Activated CD8-positive, alpha-beta memory T cell treated with anti-CD3 and anti-CD28 coated beads, Interleukin-2, amount 50 U/mL, for 48 hours (primary cell): ENCODE measurements around the gene TNFRSF9.
"Not testable (repeated sequence)": the region's sequence is repeated elsewhere in the genome, so short reads cannot be mapped to it uniquely, and the experiment has no call there.

ENCODE experiments used
- DNase-seq: peaks from one replicate; pipeline ENCODE4 v3.0.0-alpha.2; 2020

The TNFRSF9 gene

DNA sequence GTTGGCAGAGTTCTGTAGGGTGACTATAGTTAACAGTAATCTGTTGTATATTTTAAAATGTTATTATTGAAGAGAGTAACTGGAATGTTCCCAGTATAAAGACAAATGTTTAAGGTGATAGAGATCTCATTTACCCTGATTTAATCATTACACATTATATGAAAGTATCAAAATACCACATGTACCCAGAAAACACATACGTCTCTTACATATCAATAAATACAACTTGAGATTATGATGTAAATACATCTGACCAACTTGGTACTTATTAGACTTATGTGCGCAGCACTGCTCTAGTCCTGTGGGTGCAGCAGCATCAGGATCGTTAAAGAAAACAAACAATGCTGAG, 20.2 kb upstream of the TNFRSF9 start:
- DNase-seq = no peak

DNA sequence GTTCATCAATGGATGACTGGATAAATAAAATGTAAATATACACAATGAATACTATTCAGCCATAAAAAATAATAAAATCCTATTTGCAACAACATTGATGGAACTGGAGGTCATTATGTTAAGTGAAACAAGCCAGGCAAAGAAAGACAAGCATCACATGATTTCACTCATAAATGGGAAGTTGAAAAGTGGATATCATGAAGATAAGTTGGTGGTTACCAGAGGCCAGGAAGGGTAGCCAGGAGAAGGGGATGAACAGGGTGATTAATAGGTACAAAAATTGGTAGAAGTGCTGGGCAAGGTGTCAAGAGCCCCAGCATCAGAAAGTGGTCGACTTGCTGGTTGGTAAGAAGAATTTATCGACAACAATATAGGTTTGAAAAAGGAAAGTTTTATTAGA, 19.5 kb upstream of the TNFRSF9 start:
- no peak for DNase-seq

DNA sequence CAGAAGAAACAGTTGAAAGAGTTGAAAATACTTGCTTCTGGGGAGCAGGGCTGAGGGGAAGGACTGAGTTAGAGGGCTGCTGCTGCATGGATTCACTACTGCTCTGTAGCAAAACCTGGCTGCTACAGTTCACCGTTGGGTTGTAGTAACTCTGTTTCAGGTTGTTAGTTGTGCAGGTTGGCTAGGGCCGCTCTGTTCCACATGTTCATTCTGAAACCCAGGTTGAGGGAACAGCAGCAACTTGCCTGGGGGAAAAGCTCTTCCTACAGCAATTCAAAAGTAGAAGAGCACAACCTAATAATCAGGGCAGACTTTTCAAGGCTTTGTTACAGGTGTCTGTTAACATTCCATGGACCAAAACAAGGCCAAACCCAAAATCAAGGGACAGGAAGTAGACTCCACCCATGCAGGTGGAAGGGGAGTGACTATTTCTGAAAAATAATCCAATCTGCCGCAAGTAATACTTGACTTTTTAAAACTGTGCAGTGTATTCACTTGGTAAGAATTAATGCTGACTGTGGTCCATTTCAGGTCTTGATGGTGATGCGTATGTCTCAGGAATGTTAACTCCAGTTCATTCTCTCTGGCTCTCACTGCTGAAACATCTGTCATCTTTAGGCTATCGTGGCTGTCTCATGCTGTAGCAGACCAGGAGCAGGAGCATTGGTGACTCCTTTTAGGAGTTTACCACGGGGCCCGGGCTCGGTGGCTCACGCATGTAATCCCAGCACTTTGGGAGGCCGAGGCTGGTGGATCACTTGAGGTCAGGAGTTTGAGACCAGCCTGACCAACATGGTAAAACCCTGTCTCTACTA, 15.8 kb upstream of the TNFRSF9 start:
- DNase-seq = no peak

DNA sequence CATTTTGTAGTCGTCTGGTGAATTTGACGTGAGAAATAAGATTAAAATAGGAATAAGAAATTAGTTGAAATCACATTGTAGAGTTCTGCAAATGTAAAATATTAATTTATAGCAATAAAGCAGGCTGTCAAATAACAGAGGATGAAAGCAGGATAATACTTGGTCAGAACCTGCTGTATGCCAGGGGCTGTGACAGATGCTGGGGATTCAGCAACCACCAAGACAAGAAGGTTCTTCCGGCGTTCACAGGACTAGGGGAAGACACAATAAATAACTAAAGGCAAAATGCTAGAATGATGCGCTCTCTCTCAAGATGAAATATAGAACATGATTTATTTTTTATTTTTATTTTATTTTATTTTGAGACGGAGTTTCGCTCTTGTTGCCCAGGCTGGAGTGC, 14.0 kb upstream of the TNFRSF9 start:
- DNase-seq = no peak

DNA sequence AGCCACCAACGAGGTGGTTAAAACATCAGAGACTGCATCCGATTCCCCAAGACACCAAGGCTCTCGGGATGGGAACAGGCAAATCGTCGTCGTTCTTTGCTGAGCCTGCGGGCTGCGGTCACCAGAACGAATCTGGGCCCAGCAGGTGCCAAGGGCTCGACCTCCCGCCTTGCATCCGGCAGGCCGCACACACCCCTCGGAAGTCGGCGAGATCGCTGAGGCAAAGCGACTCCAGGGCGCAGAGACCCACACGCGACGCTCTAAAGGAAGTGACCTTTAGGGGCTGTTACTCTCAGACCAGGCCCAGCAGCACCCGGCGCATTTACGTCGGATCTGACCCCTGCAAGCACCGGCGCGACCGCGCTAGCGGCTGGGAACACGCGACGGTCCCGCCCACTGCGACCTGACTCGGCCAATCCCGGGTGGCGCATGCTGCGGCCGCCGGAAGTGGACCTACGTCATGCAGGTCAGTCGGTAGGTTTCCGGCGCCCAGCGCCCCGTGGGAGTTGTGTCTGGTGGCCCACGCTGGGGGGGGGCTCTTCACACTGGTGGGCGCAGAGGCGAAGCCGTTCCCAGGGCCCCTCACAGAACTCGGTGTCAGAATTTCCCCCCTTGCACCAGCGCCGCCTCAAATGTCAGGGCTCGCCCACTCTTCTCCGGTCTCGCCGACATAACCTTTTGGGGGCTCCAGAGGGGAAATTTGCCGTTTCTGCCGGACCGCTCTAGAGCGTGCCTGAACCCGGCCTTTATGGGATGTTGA, 13.4 kb upstream of the TNFRSF9 start:
- DNase-seq = peak; percentile 93

DNA sequence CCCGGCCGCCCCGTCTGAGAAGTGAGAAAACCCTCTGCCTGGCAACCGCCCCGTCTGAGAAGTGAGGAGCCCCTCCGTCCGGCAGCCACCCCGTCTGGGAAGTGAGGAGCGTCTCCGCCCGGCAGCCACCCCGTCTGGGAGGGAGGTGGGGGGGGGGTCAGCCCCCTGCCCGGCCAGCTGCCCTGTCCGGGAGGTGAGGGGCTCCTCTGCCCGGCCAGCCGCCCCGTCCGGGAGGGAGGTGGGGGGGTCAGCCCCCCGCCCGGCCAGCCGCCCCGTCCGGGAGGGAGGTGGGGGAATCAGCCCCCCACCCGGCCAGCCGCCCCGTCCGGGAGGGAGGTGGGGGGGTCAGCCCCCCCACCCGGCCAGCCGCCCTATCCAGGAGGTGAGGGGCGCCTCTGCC, 12.2 kb upstream of the TNFRSF9 start:
- DNase-seq = peak; percentile 3

DNA sequence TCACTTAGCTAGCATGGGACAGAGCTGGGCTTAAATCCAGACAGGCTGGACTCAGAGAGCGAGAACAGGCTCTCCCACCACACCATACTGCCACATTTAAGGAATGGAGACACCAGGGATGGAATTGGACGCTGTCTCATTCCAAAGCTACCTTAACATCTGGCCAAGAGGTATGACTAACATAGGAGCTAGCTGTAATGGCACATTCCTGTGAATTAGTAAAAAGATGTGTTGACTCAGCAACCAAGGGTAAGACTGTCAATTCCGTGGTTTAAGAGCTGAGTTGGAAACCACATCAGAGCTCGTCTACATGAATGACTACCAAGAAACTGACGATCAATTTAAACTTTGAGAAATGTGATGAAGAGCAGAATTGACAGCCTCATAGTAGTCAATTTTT, 8.3 kb upstream of the TNFRSF9 start:
- no peak for DNase-seq

DNA sequence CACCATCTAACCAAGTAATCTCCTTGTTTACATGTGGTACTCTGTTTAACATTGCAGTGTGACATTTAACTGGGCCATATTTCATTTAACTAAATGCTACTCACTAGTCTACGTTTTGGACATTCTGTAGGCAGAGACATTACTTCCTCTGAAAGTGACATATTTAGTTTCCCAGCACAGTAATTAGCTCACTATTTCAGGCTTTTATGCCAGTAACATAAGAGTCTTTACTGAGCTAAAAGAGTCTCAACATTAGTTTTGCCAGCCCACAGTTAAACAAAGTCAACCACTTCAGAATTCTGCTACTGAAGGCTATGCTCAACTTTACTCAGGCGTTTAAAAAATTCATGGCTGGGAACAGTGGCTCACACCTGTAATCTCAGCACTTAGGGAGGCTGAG, 2.6 kb upstream of the TNFRSF9 start:
- DNase-seq = no peak

DNA sequence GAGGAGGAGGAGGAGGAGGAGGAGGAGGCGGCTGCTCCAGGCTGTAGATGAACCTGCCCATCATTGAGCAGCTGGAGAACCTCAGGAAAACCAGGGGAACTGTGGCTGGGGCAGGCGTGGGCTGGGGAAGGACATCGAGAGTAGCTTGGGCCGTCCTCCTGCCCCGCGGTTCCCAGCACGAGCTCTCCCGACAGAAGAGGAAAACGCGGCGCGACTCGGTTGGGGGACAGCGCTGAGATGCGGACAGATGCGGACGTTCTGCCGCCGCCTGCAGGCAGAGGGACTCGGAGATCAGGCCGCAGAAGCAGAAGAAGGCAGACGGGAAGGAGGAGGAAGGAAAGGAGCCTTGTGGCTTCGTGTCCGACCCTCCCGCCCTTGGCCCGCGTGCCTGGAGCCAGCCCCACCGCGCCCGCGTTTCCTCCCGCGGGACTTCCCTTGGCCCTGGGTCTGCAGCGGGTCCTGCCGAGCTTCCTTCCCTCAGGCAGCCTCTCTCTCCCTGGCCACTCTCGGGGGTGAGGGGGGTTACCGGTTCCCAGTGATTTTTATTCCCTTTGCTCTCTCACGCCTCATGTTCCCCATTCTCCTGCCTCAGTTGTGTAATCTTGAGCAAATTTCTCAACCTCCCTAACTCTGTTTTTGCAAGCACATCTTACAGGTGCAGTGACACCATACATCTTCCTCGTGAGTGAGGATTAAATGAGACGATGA, 1.7 kb upstream of the TNFRSF9 start:
- DNase-seq = peak; percentile 76

DNA sequence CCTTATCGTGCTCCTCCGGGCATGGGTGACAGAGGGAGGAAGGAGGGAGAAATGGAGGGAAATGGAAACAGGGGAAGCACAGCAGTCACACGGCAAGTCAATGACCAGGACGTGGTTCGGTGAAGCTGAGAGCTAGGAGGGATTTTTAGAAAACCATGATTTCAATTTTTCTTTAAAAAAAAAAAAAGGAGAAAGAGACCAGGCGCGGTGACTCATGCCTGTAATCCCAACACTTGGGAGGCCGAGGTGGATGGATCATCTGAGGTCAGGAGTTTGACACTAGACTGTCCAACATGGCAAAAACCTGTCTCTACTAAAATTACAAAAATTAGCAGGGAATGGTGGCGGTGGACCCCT, 776 bp upstream of the TNFRSF9 start:
- DNase-seq = no peak

DNA sequence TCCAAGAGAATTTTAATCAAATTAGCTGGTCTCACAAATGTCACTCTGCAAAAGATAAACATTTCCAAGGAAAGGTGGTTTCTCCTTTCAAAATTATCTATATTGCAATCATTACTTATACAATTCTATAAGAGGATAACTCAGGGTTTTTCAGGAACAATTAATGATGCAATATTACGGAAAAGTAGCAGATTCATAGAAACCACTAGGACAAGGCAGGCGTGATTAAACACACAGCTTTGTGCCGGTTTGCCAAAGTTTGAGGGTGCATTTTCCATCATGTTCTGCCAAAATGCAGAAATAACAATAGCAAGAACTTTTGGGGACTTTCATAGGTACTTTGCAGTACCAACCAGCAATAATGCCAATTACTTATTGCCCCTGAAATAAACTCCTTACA, 605 bp downstream of the TNFRSF9 start:
- DNase-seq = no peak

DNA sequence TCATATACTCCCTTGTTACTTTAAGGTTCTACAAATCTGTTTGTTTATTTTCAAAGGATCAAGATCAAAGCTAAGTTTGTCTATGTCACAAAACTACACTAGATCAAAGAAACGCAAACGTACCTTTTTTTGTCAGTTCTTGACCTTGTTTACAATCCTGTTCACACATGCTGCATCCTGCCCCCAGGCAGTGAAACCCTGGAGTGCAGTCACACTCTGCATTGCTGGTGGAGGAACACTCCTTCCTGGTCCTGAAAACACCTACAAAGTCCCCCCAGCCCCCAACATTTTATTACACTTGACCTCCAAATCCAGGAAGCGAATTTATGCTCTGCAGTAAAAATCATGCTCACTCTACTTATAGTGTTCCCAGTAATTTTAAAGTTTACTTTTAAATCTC, 2.6 kb downstream of the TNFRSF9 start:
- DNase-seq = no peak

DNA sequence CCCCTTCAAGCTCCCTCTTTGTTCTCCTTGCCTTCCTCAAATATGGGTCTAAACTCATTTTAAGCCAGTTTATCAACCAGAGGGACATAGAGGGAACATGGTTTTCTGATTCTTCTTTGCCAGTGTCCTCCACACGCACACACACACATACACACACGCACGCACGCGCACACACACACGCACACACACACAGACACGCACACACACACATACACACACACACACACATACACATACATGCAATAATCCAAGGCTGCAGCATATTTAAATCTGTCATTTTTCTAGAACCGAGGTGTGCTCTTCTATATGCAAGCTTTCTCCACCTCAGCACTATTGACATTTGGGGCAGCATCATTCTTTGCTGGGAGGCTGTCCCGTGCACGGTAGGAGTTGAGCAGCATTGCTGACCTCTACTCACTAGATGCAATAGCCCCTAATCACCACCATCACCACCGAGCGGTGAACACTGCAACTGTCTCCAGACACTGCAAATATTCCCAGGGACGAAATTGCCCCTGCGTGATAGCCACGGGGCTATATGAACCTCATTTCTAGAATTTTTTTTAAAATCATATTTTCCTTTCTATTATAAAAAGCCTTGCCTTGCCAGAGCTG, 8.0 kb downstream of the TNFRSF9 start:
- DNase-seq = no peak

DNA sequence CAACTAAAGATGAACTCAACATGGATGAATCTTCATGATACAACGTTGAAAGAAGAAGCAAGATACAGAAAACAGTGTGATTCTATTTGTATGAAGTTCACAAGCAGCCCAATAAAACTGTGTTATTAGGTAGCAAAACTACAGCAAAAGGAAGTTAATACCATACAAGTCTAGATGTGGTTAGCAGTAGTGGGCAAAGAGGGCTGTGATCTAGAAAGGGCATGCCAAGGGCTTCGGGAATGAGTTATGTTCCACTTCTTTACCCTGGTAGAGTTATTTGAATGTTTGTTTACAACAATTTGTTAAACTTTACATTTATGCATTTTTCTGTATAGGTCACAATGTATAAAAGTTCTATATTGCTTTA, 9.2 kb downstream of the TNFRSF9 start:
- DNase-seq = no peak

DNA sequence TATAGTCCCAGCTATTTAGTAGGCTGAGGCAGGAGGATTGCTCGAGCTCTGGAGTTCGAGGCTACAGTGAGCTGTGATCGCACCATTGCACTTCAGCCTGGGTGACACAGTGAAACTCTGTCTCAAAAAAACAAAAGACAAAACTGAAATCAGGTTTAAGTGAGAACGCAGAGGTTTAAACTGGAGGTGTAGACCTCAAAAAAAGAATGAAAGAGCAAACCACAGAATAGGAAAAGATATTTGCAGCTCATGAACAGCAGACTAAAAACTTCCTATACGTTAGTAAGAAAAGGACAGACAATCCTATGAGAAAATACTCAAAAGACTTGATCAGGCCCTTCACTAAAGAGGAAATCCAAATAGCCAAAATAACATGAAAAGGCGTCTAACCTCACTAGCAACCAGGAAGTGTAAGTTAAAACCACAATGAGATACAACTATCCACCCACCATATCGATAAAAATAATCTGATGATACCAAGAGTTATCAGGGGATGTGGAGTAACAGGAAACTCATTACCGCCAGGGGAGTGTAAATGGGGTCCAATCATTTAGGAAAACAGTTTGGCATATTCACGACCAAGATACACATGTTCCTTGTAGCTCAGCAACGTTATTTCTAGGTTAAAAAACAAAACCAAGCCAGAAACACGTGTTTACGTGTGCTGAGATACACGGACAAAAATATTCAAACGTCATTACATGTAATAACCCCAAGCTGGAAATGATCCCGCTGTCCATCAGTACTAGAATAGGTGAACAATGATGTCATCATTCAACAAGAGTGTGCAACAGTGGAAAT, 9.8 kb downstream of the TNFRSF9 start:
- DNase-seq = no peak

DNA sequence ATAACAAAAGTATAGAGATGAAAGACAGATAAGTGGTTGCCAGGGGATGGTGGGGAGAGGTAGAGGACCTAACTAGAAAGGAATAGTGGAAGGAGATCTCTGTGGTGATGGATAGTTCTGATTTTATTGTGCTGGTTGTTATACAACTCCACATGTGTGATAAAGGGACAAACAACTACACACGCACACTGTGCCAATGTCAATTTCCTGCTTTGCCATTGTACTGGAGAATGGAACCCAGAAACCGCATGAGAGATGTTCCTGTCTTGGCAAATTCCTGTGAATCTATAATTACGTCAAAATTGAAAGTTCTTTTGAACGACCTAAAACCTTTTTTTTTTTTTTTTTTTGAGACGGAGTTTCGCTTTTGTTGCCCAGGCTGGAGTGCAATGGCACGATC, 11.0 kb downstream of the TNFRSF9 start:
- no peak for DNase-seq

DNA sequence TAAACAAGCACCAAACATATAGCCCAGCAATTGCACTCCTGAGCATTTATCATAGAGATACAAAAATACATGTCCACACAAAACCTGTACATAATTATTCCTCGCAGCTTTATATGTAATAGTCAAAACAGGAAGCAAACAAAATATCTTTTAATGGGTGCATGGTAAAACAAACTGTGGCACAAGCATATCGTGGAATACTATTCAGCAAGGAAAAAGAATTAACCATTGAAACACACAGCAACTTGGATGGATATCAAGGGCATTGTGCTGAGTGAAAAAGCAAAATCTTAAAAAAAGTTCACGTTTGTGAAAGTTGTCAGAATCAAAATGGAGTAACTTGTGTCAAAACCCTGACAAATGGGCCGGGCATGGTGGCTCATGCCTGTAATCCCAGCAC, 12.4 kb downstream of the TNFRSF9 start:
- no peak for DNase-seq

DNA sequence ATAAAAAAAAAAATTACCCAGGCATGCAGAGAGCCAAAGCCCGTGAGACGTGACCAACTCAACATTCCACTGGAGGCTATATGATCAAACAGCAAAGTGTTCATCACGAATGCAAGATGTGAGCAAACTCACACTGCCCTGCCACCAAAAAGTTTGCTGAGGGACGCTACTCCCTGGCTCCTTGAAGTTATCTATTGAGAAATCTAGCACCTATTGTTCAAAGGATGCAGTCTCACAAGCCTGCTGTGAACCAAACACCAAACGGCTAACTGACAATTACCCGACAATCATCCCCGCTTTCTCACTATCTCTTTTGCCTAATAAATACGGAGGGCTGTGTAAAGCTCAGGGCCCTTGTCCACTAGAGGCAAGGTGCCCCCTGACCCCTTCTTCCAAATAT, 13.6 kb downstream of the TNFRSF9 start:
- DNase-seq = not testable (repeated sequence)

DNA sequence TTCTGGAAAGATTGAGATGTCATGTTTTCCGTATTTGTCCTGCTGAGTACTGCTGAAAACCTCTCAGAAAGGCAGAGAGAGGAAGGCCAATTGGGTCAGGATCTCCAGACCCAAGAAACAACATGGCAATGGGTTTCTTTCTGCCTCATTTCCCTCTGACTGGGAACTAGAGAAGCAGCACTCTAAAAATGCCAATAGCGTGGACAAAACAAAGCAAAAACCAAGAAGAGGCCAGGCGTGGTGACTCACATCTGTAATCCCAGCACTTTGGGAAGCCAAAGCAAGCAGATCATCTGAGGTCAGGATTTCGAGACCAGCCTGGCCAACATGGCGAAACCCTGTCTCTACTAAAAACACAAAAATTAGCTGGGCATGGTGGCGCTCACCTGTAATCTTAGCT, 18.3 kb downstream of the TNFRSF9 start:
- no peak for DNase-seq

DNA sequence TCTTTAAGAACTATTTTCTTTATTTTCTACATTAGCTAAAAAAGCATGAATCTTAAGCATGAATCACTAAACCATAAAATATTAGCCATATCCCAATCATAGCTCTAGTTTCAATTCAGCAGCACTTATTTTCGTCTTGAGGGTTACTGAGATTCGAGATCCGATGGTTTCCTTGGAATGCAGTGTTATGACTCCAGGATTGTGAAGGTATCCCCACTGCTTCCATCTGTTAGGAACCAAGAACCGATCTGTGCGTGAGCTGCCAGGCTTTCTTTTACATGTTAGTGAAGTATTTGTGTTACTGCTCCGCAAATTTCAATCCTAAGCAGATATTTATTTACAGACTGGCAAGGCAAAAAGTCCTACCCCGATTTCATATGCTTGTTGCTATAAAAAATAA, 18.8 kb downstream of the TNFRSF9 start:
- DNase-seq = no peak

DNA sequence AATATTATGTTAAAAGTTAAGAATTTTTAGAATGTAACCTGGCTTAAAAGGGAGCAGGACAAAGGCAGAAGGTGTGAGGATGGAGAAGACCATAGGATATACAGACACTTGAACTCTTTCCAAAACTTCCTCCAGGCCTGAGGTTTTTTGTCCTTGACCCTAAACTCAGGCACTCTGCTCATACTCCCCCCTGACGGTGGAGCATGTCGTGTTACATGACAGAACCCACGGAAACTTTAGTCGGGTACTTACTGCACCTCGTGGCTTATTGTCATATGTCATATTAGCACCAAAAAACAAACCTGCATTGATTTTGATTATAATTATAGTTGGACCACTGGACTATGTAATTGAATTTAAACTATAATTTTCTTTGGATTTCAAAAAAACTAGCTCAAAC, 20.8 kb downstream of the TNFRSF9 start:
- no peak for DNase-seq

DNA sequence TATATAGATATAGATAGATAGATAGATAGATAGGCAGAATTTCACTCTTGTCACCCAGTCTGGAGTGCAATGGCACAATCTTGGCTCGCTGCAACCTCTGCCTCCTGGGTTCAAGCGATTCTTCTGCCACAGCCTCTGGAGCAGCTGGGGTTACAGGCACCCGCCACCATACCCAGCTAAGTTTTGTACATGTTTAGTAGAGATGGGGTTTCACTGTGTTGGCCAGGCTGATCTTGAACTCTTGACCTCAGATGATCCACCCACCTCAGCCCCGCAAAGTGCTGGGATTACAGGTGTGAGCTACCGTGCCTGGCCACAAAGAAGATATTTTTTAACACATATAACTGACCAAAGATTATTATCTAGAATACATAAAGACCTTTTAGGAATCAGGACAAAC, 22.7 kb downstream of the TNFRSF9 start:
- peak; percentile 50 for DNase-seq

DNA sequence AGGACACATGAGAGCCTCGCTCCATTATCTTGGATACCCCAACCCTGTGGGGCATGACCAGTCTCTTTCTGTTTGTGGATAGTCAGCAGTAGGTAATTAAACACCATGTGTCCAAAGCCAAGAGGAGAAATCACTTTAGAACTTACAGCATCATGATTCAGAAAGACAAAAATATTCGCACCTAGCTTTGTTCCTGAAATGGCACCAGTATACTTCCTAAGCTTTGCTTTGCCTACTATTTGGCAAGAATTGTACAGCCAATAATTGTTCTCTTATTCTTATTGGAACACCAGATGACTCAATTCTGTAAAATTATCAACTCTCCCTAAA, 24.2 kb downstream of the TNFRSF9 start:
- DNase-seq = peak; percentile 37
